ENCODE data around the gene MYH15. TPM values are rescaled to one million over a fixed set of nuclear protein-coding genes. Genes with fewer than 3 reads are reported as not detected.

The MYH15 gene
- total RNA-seq, 6 donors from 2014 or later, result 0.20 to 7.3 (median 0.93) TPM

DNA sequence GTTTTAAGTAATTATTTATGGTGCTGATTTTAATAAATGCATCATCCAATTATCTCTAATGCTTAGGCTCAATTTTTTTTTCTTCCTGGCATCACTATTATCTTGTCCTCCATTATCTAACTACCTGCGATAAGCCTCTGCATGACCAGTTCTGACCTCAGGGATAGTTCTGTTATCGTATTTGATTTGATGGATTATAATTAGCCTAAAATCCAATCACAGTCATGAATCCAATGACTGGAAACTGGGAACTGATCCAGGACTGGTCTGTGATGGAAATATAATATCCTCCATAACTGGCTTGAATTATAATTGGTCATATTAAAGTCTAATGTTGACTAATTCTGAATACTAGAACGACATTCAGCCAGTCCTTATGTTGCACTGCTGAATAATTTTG, 1.1 kb downstream of the MYH15 start:
- Histone ChIP-seq H3K27me3 (no peaks in the 10 kb centered on the region), H3K4me1 (no peaks in the 10 kb centered on the region), H3K36me3 (no peaks in the 10 kb centered on the region), H3K4me3 (no peak overlapping the region), H3K9me3 (no peaks in the 10 kb centered on the region), H3K27ac (no peak overlapping the region)
- WGBS, 2 donors, result 61 to 64% methylated on average over 3 of the region's 3 CpGs
- ATAC-seq (ENCODE audit: low FRiP score in 2 of 2) (no peak), DNase-seq (no peak)
- TF ChIP-seq, protein P1, sequence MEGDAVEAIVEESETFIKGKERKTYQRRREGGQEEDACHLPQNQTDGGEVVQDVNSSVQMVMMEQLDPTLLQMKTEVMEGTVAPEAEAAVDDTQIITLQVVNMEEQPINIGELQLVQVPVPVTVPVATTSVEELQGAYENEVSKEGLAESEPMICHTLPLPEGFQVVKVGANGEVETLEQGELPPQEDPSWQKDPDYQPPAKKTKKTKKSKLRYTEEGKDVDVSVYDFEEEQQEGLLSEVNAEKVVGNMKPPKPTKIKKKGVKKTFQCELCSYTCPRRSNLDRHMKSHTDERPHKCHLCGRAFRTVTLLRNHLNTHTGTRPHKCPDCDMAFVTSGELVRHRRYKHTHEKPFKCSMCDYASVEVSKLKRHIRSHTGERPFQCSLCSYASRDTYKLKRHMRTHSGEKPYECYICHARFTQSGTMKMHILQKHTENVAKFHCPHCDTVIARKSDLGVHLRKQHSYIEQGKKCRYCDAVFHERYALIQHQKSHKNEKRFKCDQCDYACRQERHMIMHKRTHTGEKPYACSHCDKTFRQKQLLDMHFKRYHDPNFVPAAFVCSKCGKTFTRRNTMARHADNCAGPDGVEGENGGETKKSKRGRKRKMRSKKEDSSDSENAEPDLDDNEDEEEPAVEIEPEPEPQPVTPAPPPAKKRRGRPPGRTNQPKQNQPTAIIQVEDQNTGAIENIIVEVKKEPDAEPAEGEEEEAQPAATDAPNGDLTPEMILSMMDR (IDR thresholded peaks at IDR 0.05), result no peak
- TF ChIP-seq POLR2A (IDR thresholded peaks at IDR 0.05) (no peak), POLR2AphosphoS5 (IDR thresholded peaks at IDR 0.05) (no peak), EP300 (IDR thresholded peaks at IDR 0.05) (no peak)

- no peak for DNase-seq
- Histone ChIP-seq H3K4me3 (no peak overlapping the region), H3K36me3 (no peaks in the 10 kb centered on the region), H3K27me3 (no peaks in the 10 kb centered on the region), H3K9me3 (no peaks in the 10 kb centered on the region), H3K27ac (no peak overlapping the region), H3K4me1 (no peaks in the 10 kb centered on the region)
- no peak for ATAC-seq (ENCODE audit: low FRiP score in 2 of 2)
- TF ChIP-seq POLR2A (IDR thresholded peaks at IDR 0.05) (no peak), POLR2AphosphoS5 (IDR thresholded peaks at IDR 0.05) (no peak), EP300 (IDR thresholded peaks at IDR 0.05) (no peak)
- TF ChIP-seq, protein P1 (IDR thresholded peaks at IDR 0.05), result no peak
These were observed 2.5 kb downstream of the MYH15 start for GRCh38 chr3:108507902-108508301.

- H3K4me3 ChIP-seq, result no peak overlapping the region
- no peaks in the 10 kb centered on the region for H3K36me3 ChIP-seq
- H3K4me1 ChIP-seq, result no peaks in the 10 kb centered on the region
- TF ChIP-seq, protein P1 (IDR thresholded peaks at IDR 0.05), result no peak
- no peak for TF ChIP-seq POLR2AphosphoS5 (IDR thresholded peaks at IDR 0.05)
- no peak for TF ChIP-seq POLR2A (IDR thresholded peaks at IDR 0.05)
- no peak for TF ChIP-seq EP300 (IDR thresholded peaks at IDR 0.05)
- 76 to 90% methylated on average over 1 of the region's 1 CpG for WGBS, 2 donors
- ATAC-seq (ENCODE audit: low FRiP score in 2 of 2), result no peak
- no peaks in the 10 kb centered on the region for H3K9me3 ChIP-seq
- H3K27ac ChIP-seq, result no peak overlapping the region
- DNase-seq, result no peak
- no peaks in the 10 kb centered on the region for H3K27me3 ChIP-seq
These were observed 4.6 kb downstream of the MYH15 start for GRCh38 chr3:108505811-108506210.

GRCh38 chr3:108503722-108504121, 6.7 kb downstream of the MYH15 start:
- no peak overlapping the region for H3K27ac ChIP-seq
- TF ChIP-seq, protein P1 (IDR thresholded peaks at IDR 0.05), result no peak
- TF ChIP-seq POLR2AphosphoS5 (IDR thresholded peaks at IDR 0.05) (no peak), EP300 (IDR thresholded peaks at IDR 0.05) (no peak), POLR2A (IDR thresholded peaks at IDR 0.05) (no peak)
- no peaks in the 10 kb centered on the region for H3K4me1 ChIP-seq
- no peaks in the 10 kb centered on the region for H3K9me3 ChIP-seq
- no peak for DNase-seq
- H3K4me3 ChIP-seq, result no peak overlapping the region
- H3K27me3 ChIP-seq, result no peaks in the 10 kb centered on the region
- no peaks in the 10 kb centered on the region for H3K36me3 ChIP-seq
- ATAC-seq (ENCODE audit: low FRiP score in 2 of 2), result no peak

DNA sequence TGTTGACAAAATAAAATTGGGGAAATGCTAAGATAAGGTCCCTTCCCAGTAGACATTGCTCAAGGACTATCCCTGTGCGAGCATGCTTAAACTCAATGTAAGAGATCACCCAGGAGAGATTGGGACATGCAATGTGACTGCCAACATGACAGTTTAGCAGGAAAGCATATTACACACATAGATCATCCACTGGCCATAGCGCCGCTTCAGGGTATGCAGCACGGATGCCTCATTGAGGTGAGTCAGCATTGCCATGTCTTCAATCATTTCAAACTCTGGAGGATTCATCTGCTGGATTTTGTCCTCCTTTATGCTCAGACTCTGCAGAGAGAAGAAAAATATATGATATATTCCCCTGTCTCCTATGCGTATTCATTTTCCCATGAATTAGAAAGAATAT, 8.9 kb downstream of the MYH15 start:
- no peaks in the 10 kb centered on the region for H3K9me3 ChIP-seq
- no peak for DNase-seq
- TF ChIP-seq, protein P1 (IDR thresholded peaks at IDR 0.05), result no peak
- TF ChIP-seq POLR2AphosphoS5 (IDR thresholded peaks at IDR 0.05) (no peak), EP300 (IDR thresholded peaks at IDR 0.05) (no peak), POLR2A (IDR thresholded peaks at IDR 0.05) (no peak)
- H3K36me3 ChIP-seq, result no peaks in the 10 kb centered on the region
- no peak overlapping the region for H3K27ac ChIP-seq
- H3K4me3 ChIP-seq, result no peak overlapping the region
- no peaks in the 10 kb centered on the region for H3K27me3 ChIP-seq
- 87 to 93% methylated on average over 5 of the region's 5 CpGs for WGBS, 2 donors
- H3K4me1 ChIP-seq, result no peaks in the 10 kb centered on the region
- ATAC-seq (ENCODE audit: low FRiP score in 2 of 2), result no peak

Measured in upper lobe of left lung (tissue), 6 donors.